Measurements from ENCODE around the gene KIF19.

The KIF19 gene

GRCh38 chr17:74317071-74317470, 9.0 kb upstream of the KIF19 start:
- peaks cover 10% of the 10 kb centered on the region for H3K9me3 Mint-ChIP-seq
- TF ChIP-seq, protein P1, sequence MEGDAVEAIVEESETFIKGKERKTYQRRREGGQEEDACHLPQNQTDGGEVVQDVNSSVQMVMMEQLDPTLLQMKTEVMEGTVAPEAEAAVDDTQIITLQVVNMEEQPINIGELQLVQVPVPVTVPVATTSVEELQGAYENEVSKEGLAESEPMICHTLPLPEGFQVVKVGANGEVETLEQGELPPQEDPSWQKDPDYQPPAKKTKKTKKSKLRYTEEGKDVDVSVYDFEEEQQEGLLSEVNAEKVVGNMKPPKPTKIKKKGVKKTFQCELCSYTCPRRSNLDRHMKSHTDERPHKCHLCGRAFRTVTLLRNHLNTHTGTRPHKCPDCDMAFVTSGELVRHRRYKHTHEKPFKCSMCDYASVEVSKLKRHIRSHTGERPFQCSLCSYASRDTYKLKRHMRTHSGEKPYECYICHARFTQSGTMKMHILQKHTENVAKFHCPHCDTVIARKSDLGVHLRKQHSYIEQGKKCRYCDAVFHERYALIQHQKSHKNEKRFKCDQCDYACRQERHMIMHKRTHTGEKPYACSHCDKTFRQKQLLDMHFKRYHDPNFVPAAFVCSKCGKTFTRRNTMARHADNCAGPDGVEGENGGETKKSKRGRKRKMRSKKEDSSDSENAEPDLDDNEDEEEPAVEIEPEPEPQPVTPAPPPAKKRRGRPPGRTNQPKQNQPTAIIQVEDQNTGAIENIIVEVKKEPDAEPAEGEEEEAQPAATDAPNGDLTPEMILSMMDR (IDR thresholded peaks at IDR 0.05; ENCODE audit: unreplicated experiment in 3 of 3): no peak

GRCh38 chr17:74318391-74318790, 7.6 kb upstream of the KIF19 start:
- Mint-ChIP-seq H3K9me3 (peaks cover 3% of the 10 kb centered on the region), H3K27me3 (ENCODE audit: low read depth) (peaks cover 54% of the 10 kb centered on the region), H3K36me3 (ENCODE audit: low read depth) (no peaks in the 10 kb centered on the region), H3K27ac (no peak overlapping the region), H3K4me1 (no peaks in the 10 kb centered on the region), H3K4me3 (no peak overlapping the region)
- TF ChIP-seq, protein P1 (IDR thresholded peaks at IDR 0.05; ENCODE audit: unreplicated experiment in 3 of 3): no peak

More at GRCh38 chr17:74317071-74317470, 9.0 kb upstream of the KIF19 start:
- H3K4me3 Mint-ChIP-seq: no peak overlapping the region
- no peaks in the 10 kb centered on the region for H3K36me3 Mint-ChIP-seq (ENCODE audit: low read depth)
- no peak overlapping the region for H3K27ac Mint-ChIP-seq
- H3K4me1 Mint-ChIP-seq: no peaks in the 10 kb centered on the region
- peaks cover 44% of the 10 kb centered on the region for H3K27me3 Mint-ChIP-seq (ENCODE audit: low read depth)

DNA sequence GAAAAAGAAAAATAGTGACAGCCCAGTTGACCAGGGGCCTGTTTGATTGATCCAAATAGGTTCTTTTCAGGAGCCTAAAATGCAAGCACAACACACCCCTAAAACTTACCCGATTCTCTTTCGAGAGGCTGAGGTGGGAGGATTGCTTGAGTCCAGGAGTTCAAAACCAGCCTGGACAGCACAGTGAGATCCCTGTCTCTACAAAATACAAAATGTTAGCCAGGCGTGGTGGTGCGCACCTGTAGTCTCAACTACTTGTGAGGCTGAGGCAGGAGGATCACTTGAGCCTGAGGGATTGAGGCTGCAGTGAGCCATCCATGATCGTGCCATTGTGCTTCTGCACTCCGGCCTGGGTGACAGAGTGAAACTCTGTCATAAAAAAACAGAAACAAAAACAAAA, 1.5 kb upstream of the KIF19 start:
- Mint-ChIP-seq H3K27me3 (ENCODE audit: low read depth) (peaks cover 80% of the 10 kb centered on the region), H3K9me3 (no peaks in the 10 kb centered on the region), H3K27ac (no peak overlapping the region), H3K36me3 (ENCODE audit: low read depth) (no peaks in the 10 kb centered on the region), H3K4me1 (peaks cover 9% of the 10 kb centered on the region), H3K4me3 (no peak overlapping the region)
- TF ChIP-seq, protein P1 (IDR thresholded peaks at IDR 0.05; ENCODE audit: unreplicated experiment in 3 of 3): no peak

DNA sequence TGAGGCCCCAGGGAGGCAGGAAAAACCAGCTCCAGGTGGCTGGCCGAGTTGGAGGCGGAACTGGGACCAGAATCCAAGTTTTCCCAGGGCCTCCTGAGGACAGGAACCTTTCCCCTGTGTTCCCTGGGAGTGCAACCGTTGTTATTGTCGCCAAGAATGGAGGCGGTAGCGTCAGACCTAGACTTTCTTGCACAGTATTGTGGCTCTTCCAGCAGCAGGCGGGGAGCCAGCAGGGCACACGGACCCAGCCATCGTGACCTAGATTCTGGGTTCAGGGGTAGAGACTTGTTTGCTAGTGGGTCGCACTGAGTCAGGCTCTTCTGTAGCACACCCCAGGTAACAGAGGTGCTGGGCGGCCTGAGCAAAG, 667 bp upstream of the KIF19 start:
- no peaks in the 10 kb centered on the region for H3K9me3 Mint-ChIP-seq
- peaks cover 9% of the 10 kb centered on the region for H3K4me1 Mint-ChIP-seq
- H3K4me3 Mint-ChIP-seq: peak overlapping the region; percentile 48 to 64 (median 53)
- no peak overlapping the region for H3K27ac Mint-ChIP-seq
- TF ChIP-seq, protein P1 (IDR thresholded peaks at IDR 0.05; ENCODE audit: unreplicated experiment in 3 of 3): no peak
- H3K27me3 Mint-ChIP-seq (ENCODE audit: low read depth): peaks cover 79% of the 10 kb centered on the region
- H3K36me3 Mint-ChIP-seq (ENCODE audit: low read depth): no peaks in the 10 kb centered on the region

DNA sequence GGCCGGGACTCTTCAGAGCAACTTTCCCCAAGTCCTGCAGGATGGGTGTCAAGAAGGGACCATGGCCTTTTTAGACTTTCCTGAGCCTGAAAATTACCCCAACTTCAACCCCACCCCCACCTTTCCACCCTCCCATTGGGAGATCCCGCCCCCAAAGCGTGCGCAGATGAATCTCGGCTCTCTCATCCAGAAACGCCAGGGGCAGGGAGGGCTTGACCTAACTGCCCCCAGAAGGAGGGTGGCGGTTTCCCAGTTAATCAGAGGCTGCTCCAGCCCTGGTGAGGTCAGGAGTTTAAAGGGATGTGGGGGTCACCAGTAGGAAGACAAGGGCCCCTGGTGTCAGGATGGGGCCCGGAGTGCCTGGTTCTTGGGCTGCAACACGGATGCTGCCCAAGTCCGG, 480 bp downstream of the KIF19 start:
- Mint-ChIP-seq H3K36me3 (ENCODE audit: low read depth) (no peaks in the 10 kb centered on the region), H3K4me3 (peak overlapping the region; percentile 10 to 45 (median 44)), H3K4me1 (peaks cover 9% of the 10 kb centered on the region), H3K9me3 (no peaks in the 10 kb centered on the region), H3K27ac (no peak overlapping the region), H3K27me3 (ENCODE audit: low read depth) (peaks cover 76% of the 10 kb centered on the region)
- TF ChIP-seq, protein P1 (IDR thresholded peaks at IDR 0.05; ENCODE audit: unreplicated experiment in 3 of 3): no peak

GRCh38 chr17:74328487-74328886, 2.5 kb downstream of the KIF19 start:
- H3K9me3 Mint-ChIP-seq: no peaks in the 10 kb centered on the region
- TF ChIP-seq, protein P1 (IDR thresholded peaks at IDR 0.05; ENCODE audit: unreplicated experiment in 3 of 3): no peak
- H3K27me3 Mint-ChIP-seq (ENCODE audit: low read depth): peaks cover 65% of the 10 kb centered on the region

More at GRCh38 chr17:74328487-74328886, 2.5 kb downstream of the KIF19 start:
- Mint-ChIP-seq H3K27ac (no peak overlapping the region), H3K4me1 (peaks cover 23% of the 10 kb centered on the region), H3K4me3 (no peak overlapping the region), H3K36me3 (ENCODE audit: low read depth) (no peaks in the 10 kb centered on the region)

All from nephron (organoid).